ENCODE measurements around the gene CPA1. TPM values are rescaled to one million over a fixed set of nuclear protein-coding genes. Genes with fewer than 3 reads are reported as not detected.

Gene CPA1
- total RNA-seq, 1 donor from 2014 or later: not detected

- H3K36me3 ChIP-seq (ENCODE audit: control insufficient read depth, insufficient read depth, low read length): no peaks in the 10 kb centered on the region
- FAIRE-seq (no peak), DNase-seq (ENCODE audit: low read depth) (no peak)
- no peaks in the 10 kb centered on the region for H3K27me3 ChIP-seq (ENCODE audit: control insufficient read depth, insufficient read depth, low read length)
- TF ChIP-seq CTCF (IDR thresholded peaks at IDR 0.05; ENCODE audit: insufficient read depth, low read length, severe bottlenecking): no peak
- no peak overlapping the region for H3K4me3 ChIP-seq (ENCODE audit: low read depth, low read length)
These were observed 50.8 kb downstream of the CPA1 start for GRCh38 chr7:130430841-130431666.

GRCh38 chr7:130432886-130433285 is 52.6 kb downstream of the CPA1 start:
- peak; percentile 60 for FAIRE-seq
- H3K36me3 ChIP-seq (ENCODE audit: control insufficient read depth, insufficient read depth, low read length): no peaks in the 10 kb centered on the region
- H3K27me3 ChIP-seq (ENCODE audit: control insufficient read depth, insufficient read depth, low read length): no peaks in the 10 kb centered on the region
- TF ChIP-seq CTCF (IDR thresholded peaks at IDR 0.05; ENCODE audit: insufficient read depth, low read length, severe bottlenecking): no peak
- no peak overlapping the region for H3K4me3 ChIP-seq (ENCODE audit: low read depth, low read length)
- peak; percentile 66 for DNase-seq (ENCODE audit: low read depth)

GRCh38 chr7:130433301-130433700 is 53.0 kb downstream of the CPA1 start:
- DNase-seq (ENCODE audit: low read depth) (no peak), FAIRE-seq (no peak)
- no peak overlapping the region for H3K4me3 ChIP-seq (ENCODE audit: low read depth, low read length)
- no peak for TF ChIP-seq CTCF (IDR thresholded peaks at IDR 0.05; ENCODE audit: insufficient read depth, low read length, severe bottlenecking)
- no peaks in the 10 kb centered on the region for H3K27me3 ChIP-seq (ENCODE audit: control insufficient read depth, insufficient read depth, low read length)
- no peaks in the 10 kb centered on the region for H3K36me3 ChIP-seq (ENCODE audit: control insufficient read depth, insufficient read depth, low read length)

GRCh38 chr7:130435311-130435854 is 55.1 kb downstream of the CPA1 start:
- H3K4me3 ChIP-seq (ENCODE audit: low read depth, low read length): no peak overlapping the region
- no peaks in the 10 kb centered on the region for H3K36me3 ChIP-seq (ENCODE audit: control insufficient read depth, insufficient read depth, low read length)
- DNase-seq (ENCODE audit: low read depth) (no peak), FAIRE-seq (no peak)
- no peak for TF ChIP-seq CTCF (IDR thresholded peaks at IDR 0.05; ENCODE audit: insufficient read depth, low read length, severe bottlenecking)
- H3K27me3 ChIP-seq (ENCODE audit: control insufficient read depth, insufficient read depth, low read length): no peaks in the 10 kb centered on the region

GRCh38 chr7:130436253-130436652 is 56.0 kb downstream of the CPA1 start:
- no peak for DNase-seq (ENCODE audit: low read depth)
- TF ChIP-seq CTCF (IDR thresholded peaks at IDR 0.05; ENCODE audit: insufficient read depth, low read length, severe bottlenecking): no peak
- no peaks in the 10 kb centered on the region for H3K36me3 ChIP-seq (ENCODE audit: control insufficient read depth, insufficient read depth, low read length)
- no peak for FAIRE-seq
- no peak overlapping the region for H3K4me3 ChIP-seq (ENCODE audit: low read depth, low read length)
- H3K27me3 ChIP-seq (ENCODE audit: control insufficient read depth, insufficient read depth, low read length): no peaks in the 10 kb centered on the region

Other genes starting within 250 kb of the CPA1 start
- 7.4 and 9.5 TPM in 2 replicates for gene TMEM209, start 175.1 kb upstream of the CPA1 start, total RNA-seq
- not detected in 2 replicates for gene SSMEM1, start 172.6 kb upstream of the CPA1 start, total RNA-seq
- gene CPA2, start 113.6 kb upstream of the CPA1 start, total RNA-seq: not detected in 2 replicates
- 5.3 and 5.6 TPM in 2 replicates for gene CPA4, start 87.3 kb upstream of the CPA1 start, total RNA-seq
- 0.13 TPM in 1 of 2 replicates, not detected in the other for gene CPA5, start 35.7 kb upstream of the CPA1 start, total RNA-seq
- 3.1 and 4.2 TPM in 2 replicates for gene CEP41, start 60.5 kb downstream of the CPA1 start, total RNA-seq
- 6.4 and 11.8 TPM in 2 replicates for gene MEST, start 111.6 kb downstream of the CPA1 start, total RNA-seq

Measured in bronchial epithelial cell (primary cell).